GM19240 (cell line): ENCODE results near the gene USP48.
A peak's percentile ranks its signal among the peaks of the same experiment; 100 is the strongest.
"Not testable (repeated sequence)": the region's sequence is repeated elsewhere in the genome, so short reads cannot be mapped to it uniquely, and the experiment has no call there.

Source experiments
- DNase-seq: peaks from one replicate; pipeline ENCODE4 v3.0.0; 2011; ENCODE audit warnings: low spot score; ENCODE audit not compliant: insufficient read length

The USP48 gene

DNA sequence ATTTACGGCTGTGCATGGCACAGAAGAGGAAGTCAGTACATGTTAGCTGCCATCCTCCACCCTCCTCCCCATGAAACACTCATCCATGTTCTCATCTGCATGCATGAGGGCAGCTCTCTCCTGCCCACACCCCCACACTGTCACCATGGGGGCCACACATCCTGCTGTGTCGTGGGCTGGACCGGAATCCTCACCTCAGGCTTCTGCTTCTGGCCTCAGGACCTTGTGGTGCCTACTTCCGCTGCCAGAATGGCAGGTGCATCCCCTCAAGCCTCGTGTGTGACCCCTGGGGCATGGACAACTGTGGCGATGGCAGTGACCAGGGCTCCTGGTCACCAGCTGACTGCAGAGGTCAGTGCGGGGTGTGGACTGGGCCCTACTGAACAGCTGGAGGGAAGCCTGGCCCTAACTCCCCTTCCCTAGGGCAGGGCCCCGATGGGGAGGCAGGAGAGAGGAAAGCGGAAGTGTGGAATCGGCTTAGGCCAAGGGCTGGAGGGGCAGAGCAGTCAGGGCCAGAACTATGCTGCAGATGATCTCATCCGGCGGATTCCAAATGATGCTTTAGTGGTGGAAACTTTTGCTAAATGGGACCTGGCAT is 32.9 kb upstream of the USP48 start:
- DNase-seq = no peak

DNA sequence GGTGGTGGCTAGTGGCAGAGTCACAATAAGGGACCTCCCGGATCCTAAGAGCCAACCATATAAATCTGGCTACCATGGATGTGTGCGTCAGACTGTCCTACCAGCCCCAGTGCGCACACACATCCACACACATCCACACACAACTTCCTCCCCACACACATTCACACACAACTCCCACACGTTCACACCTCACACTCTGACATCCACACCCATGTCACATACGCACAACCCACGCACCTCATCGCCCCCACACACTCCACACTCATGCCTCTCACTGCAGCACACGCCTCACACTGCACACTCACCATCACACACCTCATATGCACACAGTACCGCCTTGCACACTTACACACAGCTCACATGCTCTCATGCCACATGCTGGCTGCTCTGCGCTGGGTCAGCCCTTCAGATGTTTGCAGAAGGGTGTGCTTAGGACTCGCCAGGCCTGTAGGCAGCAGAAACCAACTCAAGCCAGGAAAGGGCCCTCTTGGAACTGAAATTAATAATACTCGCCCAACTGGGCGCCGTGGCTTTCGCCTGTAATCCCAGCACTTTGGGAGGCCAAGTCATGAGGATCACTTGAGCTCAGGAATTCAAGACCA is 32.1 kb upstream of the USP48 start:
- no peak for DNase-seq

DNA sequence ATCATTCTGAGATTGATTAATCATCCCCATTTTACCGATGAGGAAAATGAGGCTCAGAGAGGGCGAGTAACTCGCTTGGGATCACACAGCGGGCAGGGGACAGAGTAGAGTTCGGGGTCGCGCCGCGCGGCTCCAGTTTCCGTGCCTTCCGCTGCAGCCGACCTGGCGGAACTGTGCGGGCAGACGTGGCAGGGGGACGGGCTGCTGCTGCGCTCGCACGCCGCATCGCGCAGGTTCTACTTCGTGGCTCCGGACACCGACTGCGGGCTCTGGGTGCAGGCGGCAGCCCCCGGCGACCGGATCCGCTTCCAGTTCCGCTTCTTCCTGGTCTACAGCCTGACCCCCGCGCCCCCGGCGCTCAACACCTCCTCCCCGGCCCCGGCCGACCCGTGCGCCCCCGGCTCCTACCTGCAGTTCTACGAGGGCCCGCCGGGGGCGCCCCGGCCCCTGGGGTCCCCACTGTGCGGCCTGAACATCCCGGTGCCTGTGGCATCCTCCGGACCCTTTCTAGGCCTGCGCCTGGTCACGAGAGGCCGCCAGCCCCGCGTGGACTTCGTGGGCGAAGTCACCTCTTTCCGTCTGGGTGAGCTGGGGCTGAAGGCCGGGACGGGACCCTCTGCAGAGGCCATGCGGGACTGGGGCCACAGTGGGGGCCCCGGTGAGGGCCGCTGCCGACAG is 31.4 kb upstream of the USP48 start:
- DNase-seq = no peak

DNA sequence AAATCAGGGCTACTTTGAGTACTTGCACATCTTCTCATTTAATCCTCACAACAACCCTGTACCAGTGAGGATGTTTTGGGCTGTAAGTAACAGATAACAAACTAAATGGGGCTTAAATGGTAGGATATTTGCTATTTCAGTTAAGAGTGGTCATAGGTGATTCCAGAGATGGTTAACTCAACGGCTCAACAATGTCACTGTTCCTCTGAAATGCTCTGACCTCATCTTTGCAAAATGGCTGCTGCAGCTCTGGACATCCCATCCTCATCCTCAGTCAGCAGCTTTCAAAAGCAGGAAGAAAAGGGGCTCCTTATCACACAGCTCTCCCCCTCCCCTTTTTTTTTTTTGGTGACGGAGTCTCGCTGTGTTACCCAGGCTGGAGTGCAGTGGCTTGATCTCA is 30.6 kb upstream of the USP48 start:
- no peak for DNase-seq

DNA sequence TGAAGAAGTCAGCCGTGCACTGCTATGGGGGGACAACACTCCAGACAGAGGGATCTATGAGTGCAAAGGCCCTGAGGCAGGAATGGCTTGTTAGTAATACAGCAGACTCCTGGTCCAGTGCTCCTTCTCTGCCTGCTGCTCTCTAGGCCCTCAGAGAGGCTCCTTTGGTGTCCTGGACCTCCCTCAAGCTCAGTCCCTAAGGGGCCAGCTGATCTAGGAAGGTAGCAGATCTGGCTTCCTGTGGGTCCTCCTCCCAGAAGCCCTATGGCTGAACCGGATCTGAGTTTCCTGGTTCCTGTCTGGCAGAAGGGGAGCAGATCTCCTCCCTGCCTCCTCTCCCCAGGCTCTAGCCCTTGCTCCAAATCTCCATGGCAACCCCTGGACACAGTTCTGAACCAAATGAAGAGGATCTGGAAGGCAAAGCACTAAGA is 28.9 kb upstream of the USP48 start, which contains the start of gene LDLRAD2:
TSS of gene LDLRAD2 (plus strand) at position 391 of the 431 bp plus-strand sequence. CDS start 187 bp downstream, outside the sequence.
- DNase-seq = no peak

DNA sequence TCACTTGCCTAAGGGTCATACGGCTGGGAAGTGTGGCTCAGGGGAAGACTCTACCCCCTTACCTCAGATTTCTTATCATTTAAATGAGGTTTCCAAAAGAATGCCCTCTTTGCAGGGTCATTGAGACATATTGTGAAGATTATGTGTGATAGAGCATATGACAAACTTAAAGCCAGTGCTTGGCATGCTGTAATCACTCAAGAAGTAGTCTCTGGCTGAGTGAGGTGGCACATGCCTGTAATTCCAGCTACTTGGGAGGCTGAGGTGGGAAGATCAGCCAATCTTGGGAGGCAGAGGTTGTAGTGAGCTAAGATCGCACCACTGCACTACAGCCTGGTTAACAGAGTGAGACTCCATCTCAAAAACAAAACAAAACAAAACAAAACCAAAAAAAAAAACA is 21.6 kb upstream of the USP48 start:
- DNase-seq = no peak

DNA sequence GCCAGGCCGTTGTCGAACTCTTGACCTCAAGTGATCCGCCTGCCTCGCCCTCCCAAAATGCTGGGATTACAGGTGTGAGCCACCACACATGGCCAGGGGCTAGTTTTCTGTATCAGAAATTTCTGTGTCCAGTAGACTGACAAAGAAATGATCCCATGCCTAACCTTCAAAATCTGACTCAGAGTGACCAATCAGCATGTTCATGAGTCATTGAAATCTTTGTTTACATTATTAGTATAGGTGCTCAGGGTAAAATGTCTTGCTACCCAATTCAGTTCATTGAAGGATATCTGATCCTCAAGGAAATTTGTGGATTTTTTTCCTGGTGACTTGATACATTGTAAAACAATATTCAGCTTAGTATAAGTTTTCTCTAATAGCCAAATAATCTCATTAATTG is 18.2 kb upstream of the USP48 start:
- no peak for DNase-seq

DNA sequence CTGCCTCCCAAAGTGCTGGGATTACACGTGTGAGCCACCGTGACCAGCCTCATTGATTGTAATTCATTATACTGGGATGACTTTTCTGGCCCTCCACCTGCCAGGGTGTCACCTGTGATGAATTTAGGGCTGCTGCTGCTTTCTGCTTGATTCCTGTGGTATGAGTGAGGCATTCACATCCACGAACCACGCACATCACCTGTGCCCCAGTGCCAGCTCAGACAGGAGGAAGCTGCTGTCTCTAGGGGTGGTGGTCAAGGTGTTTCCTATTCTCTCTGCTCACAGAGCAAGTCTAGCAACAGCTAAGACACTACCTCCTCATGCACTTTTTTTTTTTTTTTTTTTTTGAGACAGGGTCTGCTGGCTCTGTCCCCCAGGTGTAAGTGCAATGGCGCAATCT is 16.8 kb upstream of the USP48 start:
- no peak for DNase-seq

DNA sequence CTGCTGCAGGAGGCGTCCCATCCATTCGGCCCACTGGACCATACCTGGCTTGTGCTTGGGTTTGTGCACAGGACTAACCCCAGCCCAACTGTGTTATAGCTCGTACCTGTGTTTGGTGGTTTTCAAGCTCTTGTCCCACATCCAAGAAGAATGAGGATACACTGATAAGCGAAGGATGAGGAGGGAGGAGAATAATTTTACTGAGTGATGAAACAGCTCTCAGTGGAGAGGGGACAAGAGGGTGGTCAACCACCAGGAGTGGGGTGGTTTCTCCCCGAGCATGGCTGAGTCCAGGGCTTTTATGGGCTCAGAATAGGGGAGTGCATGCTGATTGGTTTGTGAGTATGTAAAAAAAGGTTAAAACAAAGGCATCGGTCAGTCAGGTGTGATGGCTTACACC is 12.1 kb upstream of the USP48 start:
- no peak for DNase-seq

DNA sequence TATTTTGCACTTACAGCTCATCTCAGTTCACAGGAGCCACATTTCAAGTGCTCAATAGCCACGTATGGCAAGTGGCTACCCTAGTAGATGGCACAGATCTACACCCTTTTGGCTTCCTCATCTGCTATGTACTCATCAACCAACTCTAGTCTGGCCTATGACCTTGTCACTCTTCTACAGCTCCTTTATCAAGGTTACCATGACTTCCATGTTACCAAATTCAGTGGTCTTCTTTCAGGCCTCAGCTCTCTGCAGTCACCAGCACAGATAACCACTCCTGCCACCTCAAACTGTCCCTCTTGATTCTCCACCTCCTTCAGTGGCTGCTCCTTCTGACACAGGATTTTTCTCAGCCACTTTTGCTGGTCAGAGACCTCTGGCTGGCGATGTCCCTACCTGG is 11.7 kb upstream of the USP48 start:
- DNase-seq = no peak

DNA sequence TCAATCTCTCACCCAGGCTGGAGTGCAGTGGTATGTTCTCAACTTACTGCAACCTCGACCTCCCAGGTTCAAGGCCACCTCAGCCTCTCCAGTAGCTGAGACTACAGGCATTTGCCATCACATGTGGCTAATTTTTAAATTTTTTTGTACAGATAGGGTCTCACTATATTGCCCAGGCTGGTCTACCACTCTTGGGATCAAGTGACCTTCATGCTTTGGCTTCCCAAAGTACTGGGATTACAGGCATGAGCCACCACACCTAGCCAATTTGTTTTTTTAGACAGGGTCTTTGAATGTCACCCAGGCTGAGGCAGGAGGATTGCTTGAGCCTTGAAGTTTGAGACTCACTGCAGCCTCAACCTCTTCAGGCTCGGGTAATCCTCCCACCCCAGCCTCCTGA is 10.2 kb upstream of the USP48 start:
- no peak for DNase-seq

DNA sequence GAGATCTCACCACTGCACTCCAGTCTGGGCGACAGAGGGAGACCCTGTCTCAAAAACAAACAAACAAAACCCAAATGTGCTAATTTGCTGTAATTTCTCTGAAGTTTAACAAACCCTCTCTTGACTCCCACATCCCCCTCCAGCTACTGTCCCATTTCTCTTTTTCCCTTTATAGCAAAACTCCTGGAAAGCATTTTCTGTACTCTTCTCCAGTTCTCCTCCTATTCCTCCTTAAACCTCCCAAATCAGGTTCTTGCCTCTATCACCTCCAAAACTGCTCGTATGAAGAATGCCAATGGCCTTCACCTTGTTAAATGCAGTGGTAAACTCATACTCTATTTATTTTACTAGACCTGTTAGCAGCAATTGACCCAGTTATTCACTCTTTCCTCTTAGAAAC is 3.7 kb upstream of the USP48 start:
- DNase-seq = no peak

DNA sequence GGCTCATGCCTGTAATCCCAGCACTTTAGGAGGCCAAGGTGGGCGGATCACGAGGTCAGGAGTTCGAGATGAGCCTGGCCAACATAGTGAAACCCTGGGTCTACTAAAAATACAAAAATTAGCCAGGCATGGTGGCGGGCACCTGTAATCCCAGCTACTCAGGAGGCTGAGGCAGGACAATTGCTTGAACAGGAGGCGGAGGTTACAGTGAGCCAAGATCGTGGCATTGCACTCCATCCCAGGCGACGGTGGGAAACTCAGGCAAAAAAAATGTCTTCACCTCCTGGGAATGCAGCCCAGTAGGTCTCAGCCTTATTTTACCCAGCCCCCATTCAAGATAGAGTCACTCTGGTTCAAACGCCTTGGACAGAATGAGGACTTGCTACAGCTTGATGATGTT is 2.8 kb upstream of the USP48 start:
- not testable (repeated sequence) for DNase-seq

DNA sequence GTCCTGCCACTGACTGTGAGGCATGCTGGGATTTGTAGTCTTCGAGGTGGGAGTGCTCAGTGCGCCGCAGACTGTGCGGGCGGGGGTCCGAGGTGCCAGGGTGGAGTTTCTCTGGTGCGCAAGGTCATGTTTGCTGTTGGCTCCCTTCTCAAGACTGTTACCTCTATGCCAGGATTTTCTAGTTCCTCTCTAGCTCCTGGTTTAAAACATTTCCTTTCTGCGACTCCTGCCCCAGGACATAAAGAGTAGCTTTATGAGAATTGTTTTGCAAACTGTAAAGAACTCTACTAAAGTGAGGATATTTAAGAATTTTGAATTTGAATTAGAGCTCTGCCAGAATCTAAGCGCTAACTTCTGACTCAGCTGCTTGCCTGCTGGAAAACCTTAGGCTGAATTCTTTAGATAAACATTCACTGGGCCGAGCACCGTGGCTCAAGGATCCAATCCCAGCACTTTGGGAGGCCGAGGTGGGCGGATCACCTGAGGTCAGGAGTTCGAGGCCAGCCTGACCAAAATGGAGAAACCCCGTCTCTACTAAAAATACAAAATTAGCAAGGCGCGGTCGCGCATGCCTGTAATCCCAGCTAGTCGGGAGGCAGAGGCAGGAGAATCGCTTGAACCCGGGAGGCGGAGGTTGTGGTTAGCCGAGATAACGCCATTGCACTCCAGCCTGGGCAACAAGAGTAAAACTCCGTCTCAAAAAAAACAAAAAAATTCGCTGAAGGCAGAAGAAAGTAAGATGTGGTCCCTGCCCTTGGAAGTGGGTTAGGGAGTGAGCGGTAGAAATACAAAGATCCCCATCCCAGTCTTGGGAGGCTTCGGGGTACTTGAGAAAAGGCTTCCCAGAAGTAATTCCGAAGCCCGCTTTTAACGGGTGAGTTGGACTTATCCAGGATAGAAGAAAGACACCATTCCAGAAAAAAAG is 992 bp upstream of the USP48 start:
- peak; percentile 70 for DNase-seq

DNA sequence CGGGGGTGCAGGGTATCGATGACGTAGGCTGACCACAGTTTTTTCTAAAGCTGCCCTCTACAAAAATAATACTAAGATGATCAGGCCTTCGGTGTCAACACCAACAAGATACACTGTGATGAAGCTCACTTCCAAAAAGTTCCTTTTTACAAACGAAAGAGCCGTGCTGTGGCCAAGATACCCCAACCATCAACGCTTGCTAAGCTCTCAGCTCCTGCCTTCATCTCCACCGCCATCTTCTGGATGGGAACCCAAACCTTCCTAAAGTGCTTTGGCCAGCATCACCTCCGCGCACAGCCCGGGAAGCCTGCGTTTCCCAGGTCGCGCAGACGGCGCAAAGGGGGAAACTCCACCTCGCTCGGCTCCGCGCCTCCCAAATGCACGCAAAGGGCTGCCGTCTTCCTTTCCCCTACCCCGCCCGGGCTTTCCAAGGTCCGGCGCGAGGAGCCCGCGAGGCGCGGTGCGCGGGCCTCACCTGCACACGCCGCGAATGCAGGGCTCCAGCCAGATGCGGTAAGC is 541 bp downstream of the USP48 start:
- DNase-seq = no peak

DNA sequence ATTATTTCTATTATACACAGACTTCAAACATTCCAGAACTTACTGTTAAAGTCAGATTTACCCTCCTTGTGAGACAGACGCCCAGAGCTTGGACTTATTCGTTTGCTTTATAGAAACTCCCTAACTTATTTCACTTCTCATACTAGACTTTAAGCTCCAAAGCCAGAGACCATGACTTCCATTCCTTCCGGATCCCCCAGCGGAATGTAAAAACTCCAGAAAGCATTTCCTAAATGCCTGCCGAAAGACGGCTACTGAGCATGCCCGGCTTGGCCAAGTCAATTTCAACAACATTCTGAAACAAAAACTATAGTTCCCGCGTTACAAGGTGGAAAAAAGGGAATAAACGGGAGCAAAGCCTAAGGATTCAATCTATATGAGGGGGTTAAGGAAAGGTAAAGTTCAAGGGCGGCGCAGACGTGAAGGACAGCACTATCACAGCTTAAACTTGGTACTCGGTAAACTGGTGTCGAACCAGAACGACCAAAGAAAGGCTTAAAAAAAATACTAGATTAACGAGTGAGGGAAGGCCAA is 1.1 kb downstream of the USP48 start:
- no peak for DNase-seq

DNA sequence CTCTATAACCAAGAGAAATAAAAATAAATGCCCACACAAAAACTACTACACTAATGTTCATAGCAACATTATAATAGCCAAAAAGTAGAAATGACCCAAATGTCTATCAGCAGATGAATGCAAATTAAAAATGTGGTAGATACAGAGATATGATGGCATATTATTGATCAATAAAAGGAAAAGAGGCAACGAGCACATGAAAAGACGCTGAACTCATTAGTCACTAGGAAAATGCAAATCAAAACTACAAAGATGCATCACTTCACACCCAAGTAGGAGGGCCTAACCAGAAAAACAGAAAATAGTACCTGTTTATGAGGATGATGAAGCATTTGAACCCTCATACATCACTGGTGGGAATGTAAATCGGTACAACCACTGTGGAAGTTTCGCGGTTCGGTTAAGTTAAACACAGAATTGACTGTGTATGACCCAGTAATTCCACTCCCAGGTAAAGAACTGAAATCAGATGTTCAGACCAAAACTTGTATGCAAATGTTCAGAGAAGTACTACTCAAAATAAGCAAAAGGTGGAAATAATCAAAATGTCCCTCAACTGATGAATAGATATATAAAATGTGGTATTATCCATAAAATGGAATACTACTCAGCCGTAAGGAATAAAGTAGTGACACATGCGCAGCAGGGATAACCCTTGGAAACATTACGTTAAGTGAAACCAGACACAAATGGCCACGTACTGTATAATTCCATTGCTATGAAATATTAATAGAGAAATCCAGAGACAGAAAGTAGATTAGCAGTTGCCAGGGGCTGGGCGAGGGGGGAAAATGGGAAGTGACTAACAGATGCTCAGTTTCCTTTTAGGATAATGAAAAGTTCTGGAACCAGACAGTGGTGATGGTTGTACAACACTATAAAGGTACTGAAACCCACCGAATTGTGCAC is 3.1 kb downstream of the USP48 start:
- DNase-seq = no peak

DNA sequence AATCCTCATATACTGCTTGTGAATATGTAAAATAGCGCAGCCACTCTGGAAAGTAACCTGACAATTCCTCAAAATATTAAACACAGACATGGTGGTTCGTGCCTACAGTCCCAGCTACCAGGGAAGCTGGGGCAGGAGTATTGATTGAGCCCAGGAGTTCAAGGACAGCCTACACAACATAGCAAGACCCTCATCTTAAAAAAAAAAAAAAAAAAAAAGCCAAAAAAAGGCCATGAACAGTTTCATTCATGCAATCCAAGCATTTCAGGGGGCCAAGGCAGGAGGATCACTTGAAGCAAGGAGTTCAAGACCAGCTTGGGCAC is 4.6 kb downstream of the USP48 start:
- DNase-seq = no peak

DNA sequence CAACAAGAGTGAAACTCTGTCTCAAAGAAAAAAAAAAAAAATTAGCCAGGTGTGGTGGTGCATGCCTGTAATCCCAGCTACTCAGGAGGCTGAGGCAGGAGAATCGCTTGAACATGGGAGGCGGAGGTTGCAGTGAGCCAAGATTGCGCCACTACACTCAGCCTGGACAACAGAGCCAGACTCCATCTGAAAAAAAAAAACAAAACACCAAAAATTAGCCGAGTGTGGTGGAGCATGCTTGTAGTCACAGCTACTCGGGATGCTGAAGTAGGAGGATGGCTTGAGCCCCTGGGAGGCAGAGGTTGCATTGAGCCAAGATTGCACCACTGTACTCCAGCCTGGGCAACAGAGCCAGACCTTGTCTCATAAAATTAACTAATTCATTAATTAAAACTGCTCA is 6.0 kb downstream of the USP48 start:
- DNase-seq = not testable (repeated sequence)

DNA sequence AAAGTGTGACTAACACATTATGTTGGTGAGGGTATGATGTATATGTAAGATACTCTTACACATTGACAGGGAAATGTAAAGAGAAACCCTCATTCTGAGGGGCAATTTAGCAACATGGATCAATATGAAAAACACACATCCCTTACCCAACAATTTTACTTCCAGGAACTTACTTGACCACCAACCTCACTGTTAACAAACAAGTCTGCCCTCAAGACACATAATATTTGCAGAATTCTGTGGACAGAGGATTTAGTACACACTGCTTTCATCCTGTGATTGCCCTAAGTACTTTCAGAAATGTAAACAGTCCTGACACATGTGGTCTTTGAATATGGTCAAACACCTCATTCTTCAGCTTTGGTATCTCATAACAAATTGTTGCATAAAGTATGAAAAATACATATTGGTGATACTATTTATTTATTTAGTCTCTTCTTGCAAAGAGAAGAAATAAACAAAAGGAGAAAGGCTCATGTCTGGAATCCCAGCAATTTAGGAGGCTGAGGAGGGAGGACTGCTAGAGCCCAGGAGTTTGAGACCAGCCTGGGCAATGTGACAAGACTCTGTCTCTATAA is 6.9 kb downstream of the USP48 start:
- DNase-seq = no peak
